Breast epithelium (tissue), 4 donors: ENCODE data around the gene HECTD1. TPM values are rescaled to one million over a fixed set of nuclear protein-coding genes. Genes with fewer than 3 reads are reported as not detected.
"Not testable (repeated sequence)": the region's sequence is repeated elsewhere in the genome, so short reads cannot be mapped to it uniquely, and the experiment has no call there.

Experiments used
- DNase-seq, 2 donors: peaks; one replicate each; pipeline ENCODE4 v3.0.0-alpha.2; 2019; ENCODE audit warnings: low spot score in 2 of 2
- H3K27ac ChIP-seq, 2 donors: fragments of 200-600 bp; sonication (generic) in 1 of 2; one replicate each; pipeline ENCODE4 v1.5.1; 2016 to 2019; ENCODE audit warnings: mild to moderate bottlenecking in 1 of 2
- H3K27me3 ChIP-seq, 2 donors: fragments of 200-600 bp; sonication (generic) in 1 of 2; one replicate each; pipeline versions ENCODE4 v1.5.1 to v1.6.0; 2017 to 2019; ENCODE audit warnings: control low read depth in 1 of 2, mild to moderate bottlenecking in 1 of 2
- H3K36me3 ChIP-seq: fragments of 200-600 bp; one replicate; pipeline ENCODE4 v1.5.1; 2019
- H3K4me1 ChIP-seq, 2 donors: fragments of 200-600 bp; sonication (generic); one replicate each; pipeline ENCODE4 v1.5.1; 2016 to 2019; ENCODE audit warnings: control low read depth in 1 of 2
- H3K4me3 ChIP-seq, 3 donors: fragments of 200-600 bp; sonication (generic); 1 replicate in 2 of 3; 2 replicates in 1 of 3; pipeline ENCODE4 v1.5.1; 2016 to 2019; ENCODE audit warnings: mild to moderate bottlenecking in 3 of 3, moderate library complexity in 2 of 3
- H3K9me3 ChIP-seq, 2 donors: fragments of 200-600 bp; sonication (generic) in 1 of 2; one replicate each; pipeline ENCODE4 v1.5.1; 2016 to 2019; ENCODE audit warnings: control low read depth in 1 of 2
- CTCF ChIP-seq, 3 donors: fragments of 450-650 bp; IDR thresholded peaks; one replicate each; pipeline ENCODE4 v1.5.1; 2016 to 2017; ENCODE audit warnings: antibody characterized with exemption in 3 of 3, mild to moderate bottlenecking in 3 of 3, moderate library complexity in 3 of 3
- POLR2A ChIP-seq: fragments of 450-650 bp; IDR thresholded peaks from one replicate; pipeline ENCODE4 v1.6.1; 2016; ENCODE audit warnings: antibody characterized with exemption, mild to moderate bottlenecking, moderate library complexity
- POLR2AphosphoS5 ChIP-seq, 3 donors: sonication (generic); formaldehyde crosslinking; IDR thresholded peaks; one replicate each; pipeline ENCODE4 v1.6.1; 2017; ENCODE audit warnings: antibody characterized with exemption in 3 of 3
- intact Hi-C: fragments of 100-400 bp; cut with DNase I; formaldehyde crosslinking; loops from one replicate; pipeline ENCODE4 v1.15.1; 2023; ENCODE audit warnings: low total_unique reads
- total RNA-seq, 3 donors: library from RNA; depleted of rRNA; stranded (reverse); fragments of >200 nt; gene quantifications; one replicate each; pipeline ENCODE4 v1.1.0, GENCODE V29; 2016

The HECTD1 gene
- total RNA-seq, 3 donors from 2014 or later, result 242 to 276 (median 252) TPM

GRCh38 chr14:31096255-31096654, 111.3 kb downstream of the HECTD1 start:
- Histone ChIP-seq H3K4me3 (no peak overlapping the region), H3K9me3 (no peaks in the 10 kb centered on the region), H3K36me3 (no peaks in the 10 kb centered on the region), H3K4me1 (no peaks in the 10 kb centered on the region), H3K27ac (no peak overlapping the region), H3K27me3 (no peaks in the 10 kb centered on the region)
- intact Hi-C loops, result no loop called here
- no peak for TF ChIP-seq POLR2AphosphoS5 (IDR thresholded peaks at IDR 0.05)
- TF ChIP-seq POLR2A, result no peak
- TF ChIP-seq CTCF (IDR thresholded peaks at IDR 0.05), result no peak
- DNase-seq, result no peak

- H3K4me3 ChIP-seq, H3K9me3 ChIP-seq, DNase-seq, H3K4me1 ChIP-seq, H3K36me3 ChIP-seq, H3K27ac ChIP-seq, intact Hi-C loops, H3K27me3 ChIP-seq: not testable (repeated sequence)
These were observed 111.8 kb downstream of the HECTD1 start for GRCh38 chr14:31095817-31096216.

GRCh38 chr14:31093884-31094839, 113.4 kb downstream of the HECTD1 start:
- H3K27ac ChIP-seq, H3K4me1 ChIP-seq, intact Hi-C loops, DNase-seq, H3K9me3 ChIP-seq, H3K27me3 ChIP-seq, H3K36me3 ChIP-seq, H3K4me3 ChIP-seq: not testable (repeated sequence)

GRCh38 chr14:31092160-31092708, 115.4 kb downstream of the HECTD1 start:
- no peaks in the 10 kb centered on the region for H3K36me3 ChIP-seq
- intact Hi-C loops, result no loop called here
- H3K4me1 ChIP-seq, result peaks cover 0 to 3% of the 10 kb centered on the region in 2 donors
- H3K27me3 ChIP-seq, result no peaks in the 10 kb centered on the region
- DNase-seq, result no peak
- H3K27ac ChIP-seq, result peak overlapping the region; percentile 9 to 91
- H3K4me3 ChIP-seq, result no peak overlapping the region
- no peaks in the 10 kb centered on the region for H3K9me3 ChIP-seq
- TF ChIP-seq POLR2AphosphoS5 (IDR thresholded peaks at IDR 0.05), result no peak
- no peak for TF ChIP-seq CTCF (IDR thresholded peaks at IDR 0.05)
- no peak for TF ChIP-seq POLR2A

- peak in 1 of 2 donors; percentile 26 for DNase-seq
- intact Hi-C loops, result no loop called here
- no peak overlapping the region for H3K4me3 ChIP-seq
- H3K9me3 ChIP-seq, result no peaks in the 10 kb centered on the region
- TF ChIP-seq POLR2A (no peak), POLR2AphosphoS5 (IDR thresholded peaks at IDR 0.05) (peak in 1 of 3 donors; percentile 30)
- H3K36me3 ChIP-seq, result no peaks in the 10 kb centered on the region
- peaks cover 0 to 3% of the 10 kb centered on the region in 2 donors for H3K4me1 ChIP-seq
- H3K27me3 ChIP-seq, result no peaks in the 10 kb centered on the region
- H3K27ac ChIP-seq, result peak overlapping the region; percentile 87 to 91
These were observed 116.5 kb downstream of the HECTD1 start for GRCh38 chr14:31090883-31091764.

GRCh38 chr14:31086466-31086865, 121.1 kb downstream of the HECTD1 start:
- H3K36me3 ChIP-seq, H3K4me3 ChIP-seq, DNase-seq, H3K27ac ChIP-seq, H3K27me3 ChIP-seq, H3K4me1 ChIP-seq, H3K9me3 ChIP-seq, intact Hi-C loops: not testable (repeated sequence)
